SK-N-SH (cell line): Measurements from ENCODE around the gene FADS1. TPM values are rescaled to one million over a fixed set of nuclear protein-coding genes. Genes with fewer than 3 reads are reported as not detected.

Source experiments
- CTCF ChIA-PET: fragments of 300-600, 350-600 bp; formaldehyde crosslinking; extraction: SDS; loops from one replicate; lab custom pipeline; 2021; lab: Yijun Ruan, JAX
- POLR2A ChIA-PET: fragments of 350-600 bp; sonication (Branson Sonifier 250); formaldehyde crosslinking; extraction: SDS; loops from one replicate; lab custom pipeline; 2020; ENCODE audit warnings: antibody characterized with exemption, inconsistent platforms; lab: Yijun Ruan, JAX
- DNase-seq: peaks from one replicate; pipeline ENCODE4 v3.0.0; 2012
- H2AFZ ChIP-seq: fragments of 200-600 bp; sonication (generic); 2 replicates; pipeline ENCODE4 v1.8.1; 2016; ENCODE audit warnings: antibody characterized with exemption, mild to moderate bottlenecking, low read depth
- H3F3A ChIP-seq: fragments of 200-600 bp; sonication (generic); replicated peaks from 2 replicates; pipeline ENCODE3; 2016; ENCODE audit warnings: antibody characterized with exemption, mild to moderate bottlenecking; ENCODE audit not compliant: insufficient read depth
- H3K27ac ChIP-seq, 2 experiments: fragments of 200-500 bp in 1 of 2; fragments of 200-600 bp in 1 of 2; sonication (Bioruptor generic) in 1 of 2; sonication (generic), shearing (Covaris generic) in 1 of 2; 2 replicates each; pipeline versions ENCODE4 v1.5.1 to v1.6.1; 2014 to 2016; ENCODE audit warnings: low read depth in 2 of 2, inconsistent platforms in 1 of 2, low read length in 1 of 2, mild to moderate bottlenecking in 1 of 2, mixed read lengths in 1 of 2
- H3K27me3 ChIP-seq: fragments of 200-600 bp; sonication (generic), shearing (Covaris generic); 2 replicates; pipeline ENCODE4 v1.6.1; 2016; ENCODE audit warnings: mixed run types; ENCODE audit not compliant: insufficient read depth
- H3K36me3 ChIP-seq, 2 experiments: fragments of 200-500 bp in 1 of 2; fragments of 200-600 bp in 1 of 2; sonication (Bioruptor generic) in 1 of 2; sonication (generic) in 1 of 2; replicated peaks in 1 of 2; 2 replicates each; pipeline versions ENCODE3 to v1.5.1; 2014 to 2016; ENCODE audit warnings: low read length in 1 of 2, mild to moderate bottlenecking in 1 of 2; ENCODE audit not compliant: insufficient read depth in 2 of 2, control insufficient read depth in 1 of 2
- H3K4me1 ChIP-seq, 2 experiments: fragments of 200-500 bp in 1 of 2; fragments of 200-600 bp in 1 of 2; sonication (Bioruptor generic) in 1 of 2; sonication (generic), shearing (Covaris generic) in 1 of 2; 2 replicates each; pipeline versions ENCODE4 v1.5.1 to v1.6.1; 2014 to 2016; ENCODE audit warnings: low read depth in 1 of 2, low read length in 1 of 2, mixed run types in 1 of 2; ENCODE audit not compliant: insufficient read depth in 2 of 2, control insufficient read depth in 1 of 2
- H3K4me2 ChIP-seq: fragments of 200-600 bp; sonication (generic), shearing (Covaris generic); 2 replicates; pipeline ENCODE4 v1.6.1; 2017; ENCODE audit warnings: mixed run types
- H3K4me3 ChIP-seq, 2 experiments: fragments of 200-500 bp in 1 of 2; fragments of 200-600 bp in 1 of 2; sonication (Bioruptor generic) in 1 of 2; sonication (generic), shearing (Covaris generic) in 1 of 2; 2 replicates each; pipeline versions ENCODE4 v1.5.1 to v1.8.1; 2014 to 2016; ENCODE audit warnings: low read depth in 2 of 2, inconsistent platforms in 1 of 2, low read length in 1 of 2, mild to moderate bottlenecking in 1 of 2, mixed read lengths in 1 of 2, moderate library complexity in 1 of 2
- H3K79me2 ChIP-seq: fragments of 200-600 bp; sonication (generic); 2 replicates; pipeline ENCODE4 v1.8.1; 2017; ENCODE audit warnings: mild to moderate bottlenecking; ENCODE audit not compliant: insufficient read depth
- H3K9ac ChIP-seq: fragments of 200-600 bp; sonication (generic); 2 replicates; pipeline ENCODE4 v1.6.1; 2017; ENCODE audit warnings: mixed run types
- H3K9me2 ChIP-seq: fragments of 200-600 bp; sonication (generic); 2 replicates; pipeline ENCODE4 v1.6.1; 2017; ENCODE audit warnings: mixed run types
- H3K9me3 ChIP-seq: fragments of 200-600 bp; sonication (generic); 2 replicates; pipeline ENCODE4 v1.6.1; 2017; ENCODE audit warnings: mixed run types, mild to moderate bottlenecking, moderate library complexity
- H4K20me1 ChIP-seq: fragments of 200-600 bp; sonication (generic); 2 replicates; pipeline ENCODE4 v1.6.1; 2017; ENCODE audit warnings: mild to moderate bottlenecking, mixed run types; ENCODE audit not compliant: insufficient read depth
- FOXJ3 ChIP-seq: sonication (generic); formaldehyde crosslinking; IDR thresholded peaks from 2 replicates; pipeline ENCODE4 v1.5.1; 2020; ENCODE audit warnings: mild to moderate bottlenecking, missing genetic modification reagents
- FOXM1 ChIP-seq: IDR thresholded peaks from 2 replicates; pipeline ENCODE4 v1.4.0; 2012; ENCODE audit warnings: low read depth, mild to moderate bottlenecking
- GABPA ChIP-seq: IDR thresholded peaks from 2 replicates; pipeline ENCODE4 v1.4.0; 2012; ENCODE audit warnings: low read depth, mild to moderate bottlenecking
- GATA2 ChIP-seq: sonication (generic); formaldehyde crosslinking; IDR thresholded peaks from 2 replicates; pipeline ENCODE4 v1.5.0; 2020; ENCODE audit warnings: mild to moderate bottlenecking, missing genetic modification reagents
- NFIC ChIP-seq: IDR thresholded peaks from 2 replicates; pipeline ENCODE4 v1.4.0; 2012; ENCODE audit warnings: borderline replicate concordance
- POLR2AphosphoS5 ChIP-seq: IDR thresholded peaks from 2 replicates; pipeline ENCODE4 v1.6.1; 2012; ENCODE audit warnings: low read depth, low read length
- RAD21 ChIP-seq: IDR thresholded peaks from 2 replicates; pipeline ENCODE4 v1.6.1; 2012; ENCODE audit warnings: mild to moderate bottlenecking, low read length
- RCOR1 ChIP-seq: fragments of 150-350 bp; IDR thresholded peaks from 2 replicates; pipeline ENCODE4 v1.6.1; 2017; ENCODE audit warnings: antibody characterized with exemption, low read length
- RFX5 ChIP-seq: IDR thresholded peaks from 2 replicates; pipeline ENCODE4 v1.6.1; 2012; ENCODE audit warnings: mild to moderate bottlenecking, improper control_type of control experiment, low read length
- SIN3A ChIP-seq: IDR thresholded peaks from 2 replicates; pipeline ENCODE4 v1.6.1; 2012; ENCODE audit warnings: low read depth, mild to moderate bottlenecking, low read length, moderate library complexity, borderline replicate concordance
- TAF1 ChIP-seq: IDR thresholded peaks from 2 replicates; pipeline ENCODE4 v1.6.1; 2012; ENCODE audit warnings: low read depth, mild to moderate bottlenecking, low read length, moderate library complexity, borderline replicate concordance
- TEAD4 ChIP-seq: IDR thresholded peaks from 2 replicates; pipeline ENCODE4 v1.4.0; 2012; ENCODE audit warnings: mild to moderate bottlenecking, borderline replicate concordance; ENCODE audit not compliant: insufficient read depth
- YY1 ChIP-seq: IDR thresholded peaks from 2 replicates; pipeline ENCODE4 v1.4.0; 2012; ENCODE audit warnings: low read depth, mild to moderate bottlenecking
- WGBS: methylation state at CpG from one replicate; pipeline ENCODE4 v1.1.6; 2017; ENCODE audit warnings: low lambda C conversion rate; 5-methylcytosine and 5-hydroxymethylcytosine counted together
- polyA plus RNA-seq, 3 experiments: library from polyadenylated mRNA; depleted of rRNA; stranded (reverse); fragments of >200 nt; gene quantifications; 2 replicates each; pipeline ENCODE4 v1.2.3, GENCODE V29; 2012
- TF ChIP-seq, protein P1 (sequence below): fragments of 150-350 bp; IDR thresholded peaks from 2 replicates; pipeline ENCODE4 v1.6.1; 2016; ENCODE audit warnings: mild to moderate bottlenecking, low read depth, low read length
- TF ChIP-seq, protein P2 (sequence below): IDR thresholded peaks from 2 replicates; pipeline ENCODE4 v1.4.0; 2012; ENCODE audit warnings: low read depth, borderline replicate concordance
- TF ChIP-seq, protein P3 (sequence below): fragments of 150-350 bp; IDR thresholded peaks from 2 replicates; pipeline ENCODE4 v1.6.1; 2017; ENCODE audit warnings: antibody characterized with exemption, low read length, low read depth, borderline replicate concordance

FADS1 gene
- polyA plus RNA-seq, 1 of the 3 experiments (the other 2 are of a cell fraction): 20.6 TPM

DNA sequence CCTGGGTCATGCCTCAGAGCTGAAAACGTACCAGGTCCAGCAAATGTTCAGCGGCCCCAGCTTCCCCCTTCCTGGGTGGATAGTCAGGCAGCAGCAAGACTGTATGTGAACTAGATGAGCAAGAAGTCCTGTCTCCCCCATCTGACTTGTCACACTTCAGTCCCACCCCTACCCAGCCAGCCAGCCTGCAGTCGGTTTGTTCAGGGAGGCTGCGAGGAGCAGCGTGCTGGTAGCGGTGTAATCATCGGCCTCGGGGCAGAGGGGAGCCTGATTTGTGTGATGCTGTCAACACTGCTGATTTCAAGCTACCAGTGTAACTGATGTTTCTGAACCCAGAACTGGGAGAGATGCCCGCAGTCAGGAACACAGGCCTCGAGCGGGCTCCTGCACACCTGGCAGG lies 34.0 kb downstream of the FADS1 start:
- H3K4me3 ChIP-seq: no peak overlapping the region

DNA sequence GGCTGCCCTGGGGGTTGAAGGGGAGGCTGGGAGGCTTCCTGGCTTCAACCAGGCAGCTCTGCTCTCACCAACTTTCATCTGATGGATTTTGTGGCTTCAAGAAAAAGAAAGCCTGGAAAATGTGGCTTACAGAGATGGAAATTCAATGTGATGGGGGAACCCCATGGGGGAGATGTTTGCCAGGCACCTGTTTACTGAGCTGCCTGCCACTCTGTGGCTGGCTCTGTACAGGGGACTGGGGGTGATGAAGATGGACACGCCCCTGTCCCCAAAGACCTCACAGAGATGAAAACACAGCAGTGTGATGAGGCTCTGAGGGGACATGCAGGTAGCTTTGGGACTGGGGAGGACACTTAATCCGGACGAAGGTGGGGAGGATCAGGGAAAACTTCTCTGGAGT lies 34.5 kb downstream of the FADS1 start:
- ChIA-PET CTCF (interaction anchor here (0.6 to 10.8 kb wide), 7 partner anchors 15 to 326 kb away, joined by 3 to 78 read pairs (median 6); no protein-coding TSS in a partner anchor), POLR2A (interaction anchor here (0.8 to 1.7 kb wide), 4 partner anchors 10 to 421 kb away, joined by 3 to 7 read pairs (median 4); partner anchors contain the start of genes CYB561A3 and FEN1)
- WGBS: 92% methylated on average over 2 of the region's 3 CpGs
- peaks cover 0 to 31% of the 10 kb centered on the region in 2 experiments; a peak in 1 of 4 replicates for H3K4me1 ChIP-seq
- no peaks in the 10 kb centered on the region for H4K20me1 ChIP-seq
- H2AFZ ChIP-seq: no peak overlapping the region
- no peaks in the 10 kb centered on the region for H3K9me2 ChIP-seq
- no peak for DNase-seq
- no peaks in the 10 kb centered on the region for H3K79me2 ChIP-seq
- H3F3A ChIP-seq: no peaks in the 10 kb centered on the region
- no peaks in the 10 kb centered on the region for H3K9me3 ChIP-seq
- H3K9ac ChIP-seq: no peak overlapping the region
- H3K4me2 ChIP-seq: no peak overlapping the region
- no peak overlapping the region for H3K27ac ChIP-seq
- peaks cover 0 to 32% of the 10 kb centered on the region in 2 experiments for H3K36me3 ChIP-seq
- H3K27me3 ChIP-seq: no peaks in the 10 kb centered on the region
- TF ChIP-seq FOXM1: no peak
- TF ChIP-seq, all 33 proteins: peak for 0
- H3K4me3 ChIP-seq: no peak overlapping the region

More for the DNA sequence above, 34.0 kb downstream of the FADS1 start:
- H3K9me3 ChIP-seq: no peaks in the 10 kb centered on the region
- H3K9ac ChIP-seq: no peak overlapping the region
- H3K4me2 ChIP-seq: no peak overlapping the region
- CTCF ChIA-PET: interaction anchor here (0.6 to 10.8 kb wide), 7 partner anchors 14 to 325 kb away, joined by 3 to 78 read pairs (median 6); no protein-coding TSS in a partner anchor
- H4K20me1 ChIP-seq: no peaks in the 10 kb centered on the region
- no peak for TF ChIP-seq GABPA
- TF ChIP-seq FOXJ3 (CRISPR knock-in tag): no peak
- no peak for TF ChIP-seq TAF1
- no peak for TF ChIP-seq SIN3A
- TF ChIP-seq, protein P1, sequence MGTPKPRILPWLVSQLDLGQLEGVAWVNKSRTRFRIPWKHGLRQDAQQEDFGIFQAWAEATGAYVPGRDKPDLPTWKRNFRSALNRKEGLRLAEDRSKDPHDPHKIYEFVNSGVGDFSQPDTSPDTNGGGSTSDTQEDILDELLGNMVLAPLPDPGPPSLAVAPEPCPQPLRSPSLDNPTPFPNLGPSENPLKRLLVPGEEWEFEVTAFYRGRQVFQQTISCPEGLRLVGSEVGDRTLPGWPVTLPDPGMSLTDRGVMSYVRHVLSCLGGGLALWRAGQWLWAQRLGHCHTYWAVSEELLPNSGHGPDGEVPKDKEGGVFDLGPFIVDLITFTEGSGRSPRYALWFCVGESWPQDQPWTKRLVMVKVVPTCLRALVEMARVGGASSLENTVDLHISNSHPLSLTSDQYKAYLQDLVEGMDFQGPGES: no peak
- TF ChIP-seq, protein P2, sequence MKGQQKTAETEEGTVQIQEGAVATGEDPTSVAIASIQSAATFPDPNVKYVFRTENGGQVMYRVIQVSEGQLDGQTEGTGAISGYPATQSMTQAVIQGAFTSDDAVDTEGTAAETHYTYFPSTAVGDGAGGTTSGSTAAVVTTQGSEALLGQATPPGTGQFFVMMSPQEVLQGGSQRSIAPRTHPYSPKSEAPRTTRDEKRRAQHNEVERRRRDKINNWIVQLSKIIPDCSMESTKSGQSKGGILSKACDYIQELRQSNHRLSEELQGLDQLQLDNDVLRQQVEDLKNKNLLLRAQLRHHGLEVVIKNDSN: no peak
- no peak for TF ChIP-seq NFIC
- no peak for TF ChIP-seq RCOR1
- TF ChIP-seq YY1: no peak
- no peak for TF ChIP-seq FOXM1
- TF ChIP-seq, protein P3, sequence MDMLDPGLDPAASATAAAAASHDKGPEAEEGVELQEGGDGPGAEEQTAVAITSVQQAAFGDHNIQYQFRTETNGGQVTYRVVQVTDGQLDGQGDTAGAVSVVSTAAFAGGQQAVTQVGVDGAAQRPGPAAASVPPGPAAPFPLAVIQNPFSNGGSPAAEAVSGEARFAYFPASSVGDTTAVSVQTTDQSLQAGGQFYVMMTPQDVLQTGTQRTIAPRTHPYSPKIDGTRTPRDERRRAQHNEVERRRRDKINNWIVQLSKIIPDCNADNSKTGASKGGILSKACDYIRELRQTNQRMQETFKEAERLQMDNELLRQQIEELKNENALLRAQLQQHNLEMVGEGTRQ: no peak
- TF ChIP-seq RFX5: no peak
- no peak for TF ChIP-seq TEAD4
- no peak for TF ChIP-seq POLR2AphosphoS5
- TF ChIP-seq RAD21: no peak
- TF ChIP-seq GATA2 (CRISPR knock-in tag): no peak
- peaks cover 0 to 31% of the 10 kb centered on the region in 2 experiments; a peak in 1 of 4 replicates for H3K4me1 ChIP-seq
- 87% methylated on average over 7 of the region's 11 CpGs for WGBS
- no peaks in the 10 kb centered on the region for H3F3A ChIP-seq
- no peaks in the 10 kb centered on the region for H3K9me2 ChIP-seq
- peak; percentile 71 for DNase-seq
- no peaks in the 10 kb centered on the region for H3K27me3 ChIP-seq
- H3K27ac ChIP-seq: peak overlapping the region in 1 of 2 experiments; percentile 36; a peak in 1 of 4 replicates
- POLR2A ChIA-PET: interaction anchor here (0.8 to 1.7 kb wide), 3 partner anchors 9 to 421 kb away, joined by 3 to 7 read pairs (median 4); partner anchors contain the start of genes CYB561A3 and FEN1
- H2AFZ ChIP-seq: no peak overlapping the region
- H3K36me3 ChIP-seq: peaks cover 0 to 37% of the 10 kb centered on the region in 2 experiments
- H3K79me2 ChIP-seq: no peaks in the 10 kb centered on the region
